OCI-LY7 (cell line): ENCODE measurements around the gene ZNF439.

Experiments used
- EZH2phosphoT487 ChIP-seq: fragments of 200-600 bp; sonication (generic); IDR thresholded peaks from 2 replicates; pipeline ENCODE4 v1.6.1; 2018; ENCODE audit warnings: low read depth, borderline replicate concordance, mild to moderate bottlenecking, mixed run types, antibody characterized with exemption, low read length, moderate library complexity, mixed read lengths
- TF ChIP-seq, protein P1 (sequence below): fragments of 200-600 bp; sonication (generic); conservative IDR thresholded peaks from 2 replicates; pipeline ENCODE4 v1.5.1; 2014; ENCODE audit warnings: mild to moderate bottlenecking, antibody characterized with exemption, low read length, moderate library complexity, mixed read lengths

DNA sequence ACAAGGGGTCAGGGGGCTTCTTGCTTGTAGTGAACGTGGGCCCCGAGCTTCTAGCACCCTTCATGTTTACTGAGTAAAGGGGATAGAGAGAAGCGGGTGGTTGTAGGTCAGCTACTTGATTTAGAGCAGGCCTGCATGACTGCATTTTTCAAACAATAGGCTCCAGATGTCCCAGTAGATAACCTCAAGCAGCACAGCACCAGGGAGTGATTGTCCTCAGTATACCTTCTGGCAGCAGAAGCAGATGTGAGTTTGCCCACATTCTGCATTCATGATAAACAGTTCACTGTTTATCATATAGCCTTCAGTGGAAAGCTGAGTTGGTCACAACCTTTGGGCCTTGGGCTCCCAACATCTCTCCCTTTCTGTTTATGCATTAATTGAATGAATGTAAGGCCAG lies 4.8 kb downstream of the ZNF439 start:
- no peak for TF ChIP-seq EZH2phosphoT487
- TF ChIP-seq, protein P1, sequence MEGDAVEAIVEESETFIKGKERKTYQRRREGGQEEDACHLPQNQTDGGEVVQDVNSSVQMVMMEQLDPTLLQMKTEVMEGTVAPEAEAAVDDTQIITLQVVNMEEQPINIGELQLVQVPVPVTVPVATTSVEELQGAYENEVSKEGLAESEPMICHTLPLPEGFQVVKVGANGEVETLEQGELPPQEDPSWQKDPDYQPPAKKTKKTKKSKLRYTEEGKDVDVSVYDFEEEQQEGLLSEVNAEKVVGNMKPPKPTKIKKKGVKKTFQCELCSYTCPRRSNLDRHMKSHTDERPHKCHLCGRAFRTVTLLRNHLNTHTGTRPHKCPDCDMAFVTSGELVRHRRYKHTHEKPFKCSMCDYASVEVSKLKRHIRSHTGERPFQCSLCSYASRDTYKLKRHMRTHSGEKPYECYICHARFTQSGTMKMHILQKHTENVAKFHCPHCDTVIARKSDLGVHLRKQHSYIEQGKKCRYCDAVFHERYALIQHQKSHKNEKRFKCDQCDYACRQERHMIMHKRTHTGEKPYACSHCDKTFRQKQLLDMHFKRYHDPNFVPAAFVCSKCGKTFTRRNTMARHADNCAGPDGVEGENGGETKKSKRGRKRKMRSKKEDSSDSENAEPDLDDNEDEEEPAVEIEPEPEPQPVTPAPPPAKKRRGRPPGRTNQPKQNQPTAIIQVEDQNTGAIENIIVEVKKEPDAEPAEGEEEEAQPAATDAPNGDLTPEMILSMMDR = no peak
